Spleen (tissue), 11 donors: ENCODE data around the gene INTS12. TPM values are rescaled to one million over a fixed set of nuclear protein-coding genes. Genes with fewer than 3 reads are reported as not detected.

Experiments used
- DNase-seq: peaks from one replicate; pipeline ENCODE4 v3.0.0-alpha.2; 2020
- H3K27ac ChIP-seq, 8 donors: fragments of 200-600 bp; sonication (generic) in 7 of 8; 1 replicate in 4 of 8; 2 replicates in 4 of 8; pipeline versions ENCODE4 v1.5.0 to v1.8.0; 2016 to 2021; ENCODE audit warnings: inconsistent platforms in 4 of 8, mild to moderate bottlenecking in 4 of 8, moderate library complexity in 1 of 8
- H3K27me3 ChIP-seq, 7 donors: fragments of 200-600 bp; sonication (generic) in 6 of 7; replicated peaks in 1 of 7; 1 replicate in 4 of 7; 2 replicates in 3 of 7; pipeline versions ENCODE4 v1.5.0 to v1.8.0; 2016 to 2021; ENCODE audit warnings: inconsistent platforms in 3 of 7, mild to moderate bottlenecking in 1 of 7
- H3K36me3 ChIP-seq, 6 donors: fragments of 200-600 bp; sonication (generic) in 5 of 6; 1 replicate in 4 of 6; 2 replicates in 2 of 6; pipeline versions ENCODE4 v1.5.0 to v1.8.0; 2016 to 2021; ENCODE audit warnings: inconsistent platforms in 2 of 6
- H3K4me1 ChIP-seq, 6 donors: fragments of 200-600 bp; sonication (generic) in 5 of 6; 1 replicate in 3 of 6; 2 replicates in 3 of 6; pipeline versions ENCODE4 v1.5.0 to v1.8.0; 2016 to 2021; ENCODE audit warnings: inconsistent platforms in 3 of 6
- H3K4me3 ChIP-seq, 8 donors: fragments of 200-600 bp; sonication (generic) in 7 of 8; 1 replicate in 4 of 8; 2 replicates in 4 of 8; pipeline versions ENCODE4 v1.5.0 to v1.8.0; 2016 to 2021; ENCODE audit warnings: inconsistent platforms in 4 of 8, mild to moderate bottlenecking in 4 of 8, moderate library complexity in 2 of 8
- H3K9me3 ChIP-seq, 8 donors: fragments of 200-600 bp; sonication (generic) in 7 of 8; 1 replicate in 4 of 8; 2 replicates in 4 of 8; pipeline versions ENCODE4 v1.5.0 to v1.8.0; 2016 to 2021; ENCODE audit warnings: inconsistent platforms in 4 of 8
- POLR2A ChIP-seq, 3 donors: fragments of 450-650 bp; IDR thresholded peaks; one replicate each; pipeline ENCODE4 v1.5.1; 2017; ENCODE audit warnings: antibody characterized with exemption in 3 of 3, mild to moderate bottlenecking in 1 of 3
- POLR2AphosphoS5 ChIP-seq, 3 donors: sonication (generic); formaldehyde crosslinking; IDR thresholded peaks; one replicate each; pipeline ENCODE4 v1.5.1; 2017; ENCODE audit warnings: antibody characterized with exemption in 3 of 3
- WGBS, 5 donors: extraction: QIAGEN DNeasy Blood & Tissue Kit in 3 of 5; methylation state at CpG; one replicate each; pipeline versions ENCODE4 v1.1.5 to v1.1.7; 2013 to 2018; 5-methylcytosine and 5-hydroxymethylcytosine counted together
- intact Hi-C: fragments of 100-400 bp; cut with DNase I; formaldehyde crosslinking; loops from one replicate; pipeline ENCODE4 v1.15.0; 2023; ENCODE audit warnings: low total_unique reads
- polyA plus RNA-seq, 3 donors: library from polyadenylated mRNA; stranded (reverse); fragments of 200-250 nt; gene quantifications; one replicate each; pipeline ENCODE4 v1.2.1, GENCODE V29; 2013
- total RNA-seq, 7 donors: library from RNA; depleted of rRNA in 3 of 7; stranded (reverse); fragments of >200 nt in 3 of 7; fragmentation: NEBNext Ultra II Directional in 4 of 7; extraction: Animal tissue kit (Norgen Biotek cat#: 25700) in 4 of 7; gene quantifications; one replicate each; pipeline versions ENCODE4 v1.1.0 to v1.2.1, GENCODE V29; 2016 to 2021
- TF ChIP-seq, protein P1 (sequence below), 11 experiments: fragments of 200-600 bp in 7 of 11; fragments of 450-650 bp in 4 of 11; sonication (generic) in 4 of 11; IDR thresholded peaks in 8 of 11; conservative IDR thresholded peaks in 3 of 11; 1 replicate in 7 of 11; 2 replicates in 4 of 11; pipeline versions ENCODE4 v1.4.0 to v1.8.0; 2016 to 2021; ENCODE audit warnings: antibody characterized with exemption in 11 of 11, inconsistent platforms in 4 of 11, mild to moderate bottlenecking in 1 of 11
- donor health status: healthy with polysubstance abuse.
- donor health status: DM: no; HTN: no; CAD: no; lungs with moderate emphysema.
- donor health status: DM: no; HTN: no; CAD: no.
- donor health status: Bipolar disorder and iron deficiency.
- donor health status: healthy.
- donor health status: DM: no; HTN: no; CAD: no.
- donor health status: DM: yes; HTN: yes; CAD: no.

Gene INTS12
- total and polyA plus RNA-seq, 10 donors, result 10.1 to 37.3 (median 17.6) TPM

GRCh38 chr4:105662935-105663675 is 45.4 kb downstream of the INTS12 start:
- no peaks in the 10 kb centered on the region for H3K9me3 ChIP-seq
- TF ChIP-seq, protein P1, sequence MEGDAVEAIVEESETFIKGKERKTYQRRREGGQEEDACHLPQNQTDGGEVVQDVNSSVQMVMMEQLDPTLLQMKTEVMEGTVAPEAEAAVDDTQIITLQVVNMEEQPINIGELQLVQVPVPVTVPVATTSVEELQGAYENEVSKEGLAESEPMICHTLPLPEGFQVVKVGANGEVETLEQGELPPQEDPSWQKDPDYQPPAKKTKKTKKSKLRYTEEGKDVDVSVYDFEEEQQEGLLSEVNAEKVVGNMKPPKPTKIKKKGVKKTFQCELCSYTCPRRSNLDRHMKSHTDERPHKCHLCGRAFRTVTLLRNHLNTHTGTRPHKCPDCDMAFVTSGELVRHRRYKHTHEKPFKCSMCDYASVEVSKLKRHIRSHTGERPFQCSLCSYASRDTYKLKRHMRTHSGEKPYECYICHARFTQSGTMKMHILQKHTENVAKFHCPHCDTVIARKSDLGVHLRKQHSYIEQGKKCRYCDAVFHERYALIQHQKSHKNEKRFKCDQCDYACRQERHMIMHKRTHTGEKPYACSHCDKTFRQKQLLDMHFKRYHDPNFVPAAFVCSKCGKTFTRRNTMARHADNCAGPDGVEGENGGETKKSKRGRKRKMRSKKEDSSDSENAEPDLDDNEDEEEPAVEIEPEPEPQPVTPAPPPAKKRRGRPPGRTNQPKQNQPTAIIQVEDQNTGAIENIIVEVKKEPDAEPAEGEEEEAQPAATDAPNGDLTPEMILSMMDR (IDR thresholded peaks at IDR 0.05 in 8 of 11, conservative IDR thresholded peaks at IDR 0.05 in 3 of 11), result no peak
- TF ChIP-seq POLR2A (IDR thresholded peaks at IDR 0.05) (no peak), POLR2AphosphoS5 (IDR thresholded peaks at IDR 0.05) (no peak)
- H3K27me3 ChIP-seq, result peaks cover 0 to 7% (median 0%) of the 10 kb centered on the region in 7 donors
- H3K4me3 ChIP-seq, result no peak overlapping the region
- intact Hi-C loops, result no loop called here
- no peaks in the 10 kb centered on the region for H3K36me3 ChIP-seq
- no peak overlapping the region for H3K27ac ChIP-seq
- no peak for DNase-seq
- 85 to 92% (median 89%) methylated on average over 2 of the region's 2 CpGs for WGBS, 5 donors
- no peaks in the 10 kb centered on the region for H3K4me1 ChIP-seq

DNA sequence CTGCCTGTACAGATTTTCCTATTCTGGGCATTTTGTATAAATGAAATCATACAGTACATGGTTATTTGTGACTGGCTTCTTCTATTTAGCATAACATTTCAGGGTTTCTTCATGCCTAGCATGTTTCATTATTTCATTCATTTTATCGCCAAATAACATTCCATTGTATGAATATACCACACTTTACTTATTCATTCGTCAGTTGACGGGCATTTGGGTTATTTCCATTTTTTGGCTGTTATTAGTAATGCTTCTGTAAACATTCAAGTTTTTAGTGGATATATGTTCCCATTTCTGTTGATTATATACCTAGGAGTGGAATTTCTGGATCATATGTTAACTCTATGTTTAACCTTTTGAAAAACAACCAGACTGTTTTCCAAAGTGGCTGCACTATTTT is 47.5 kb downstream of the INTS12 start:
- Histone ChIP-seq H3K27ac (no peak overlapping the region), H3K9me3 (no peaks in the 10 kb centered on the region), H3K4me1 (no peaks in the 10 kb centered on the region), H3K27me3 (no peaks in the 10 kb centered on the region), H3K4me3 (no peak overlapping the region), H3K36me3 (no peaks in the 10 kb centered on the region)
- WGBS, 5 donors, result 88 to 98% (median 95%) methylated on average over 3 of the region's 3 CpGs
- DNase-seq, result no peak
- intact Hi-C loops, result no loop called here
- TF ChIP-seq POLR2A (IDR thresholded peaks at IDR 0.05), result no peak
- TF ChIP-seq, protein P1 (IDR thresholded peaks at IDR 0.05 in 8 of 11, conservative IDR thresholded peaks at IDR 0.05 in 3 of 11), result no peak

DNA sequence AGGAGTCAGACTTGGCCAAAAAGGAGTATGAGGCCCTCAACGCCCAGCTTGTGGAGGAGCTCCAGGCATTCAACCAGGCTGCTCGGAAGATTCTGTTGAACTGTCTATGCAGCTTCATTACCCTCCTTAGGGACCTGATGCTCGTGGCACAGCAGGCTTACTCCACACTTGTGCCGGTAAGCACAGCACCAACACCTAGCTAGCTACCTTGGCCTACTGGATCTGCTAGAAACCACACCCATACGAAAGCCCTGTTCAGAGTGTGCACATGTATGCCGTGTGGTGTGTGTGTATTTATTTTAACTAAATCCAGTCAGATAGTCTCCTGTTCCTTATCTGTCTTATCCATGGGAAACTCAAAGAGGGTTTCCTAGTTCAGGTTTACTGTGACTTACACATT is 49.3 kb downstream of the INTS12 start:
- intact Hi-C loops, result no loop called here
- no peak overlapping the region for H3K27ac ChIP-seq
- H3K36me3 ChIP-seq, result no peaks in the 10 kb centered on the region
- WGBS, 5 donors, result 85 to 96% (median 89%) methylated on average over 5 to 6 of the region's 6 CpGs
- H3K4me1 ChIP-seq, result no peaks in the 10 kb centered on the region
- DNase-seq, result no peak
- no peaks in the 10 kb centered on the region for H3K27me3 ChIP-seq
- TF ChIP-seq POLR2A (IDR thresholded peaks at IDR 0.05), result no peak
- TF ChIP-seq, protein P1 (IDR thresholded peaks at IDR 0.05 in 8 of 11, conservative IDR thresholded peaks at IDR 0.05 in 3 of 11), result no peak
- no peak for TF ChIP-seq POLR2AphosphoS5 (IDR thresholded peaks at IDR 0.05)
- no peaks in the 10 kb centered on the region for H3K9me3 ChIP-seq
- H3K4me3 ChIP-seq, result no peak overlapping the region

- TF ChIP-seq POLR2A (IDR thresholded peaks at IDR 0.05) (no peak), POLR2AphosphoS5 (IDR thresholded peaks at IDR 0.05) (no peak)
- TF ChIP-seq, protein P1 (IDR thresholded peaks at IDR 0.05 in 8 of 11, conservative IDR thresholded peaks at IDR 0.05 in 3 of 11), result no peak
- Histone ChIP-seq H3K27ac (no peak overlapping the region), H3K4me3 (no peak overlapping the region)
Observed at GRCh38 chr4:105657117-105657765, 51.2 kb downstream of the INTS12 start.

More at GRCh38 chr4:105657117-105657765, 51.2 kb downstream of the INTS12 start:
- Histone ChIP-seq H3K27me3 (no peaks in the 10 kb centered on the region), H3K4me1 (no peaks in the 10 kb centered on the region), H3K9me3 (no peaks in the 10 kb centered on the region), H3K36me3 (no peaks in the 10 kb centered on the region)
- intact Hi-C loops, result no loop called here
- DNase-seq, result no peak
